SIG-M5 treated with dmso at 0.1 percent for 504 hours (cell line): ENCODE results near the gene ZSCAN30.
A peak's percentile ranks its signal among the peaks of the same experiment; 100 is the strongest.

ENCODE experiments used
- DNase-seq: peaks from one replicate; lab custom pipeline; 2025; ENCODE audit not compliant: unreplicated experiment; lab: John Stamatoyannopoulos, UW

The ZSCAN30 gene

DNA sequence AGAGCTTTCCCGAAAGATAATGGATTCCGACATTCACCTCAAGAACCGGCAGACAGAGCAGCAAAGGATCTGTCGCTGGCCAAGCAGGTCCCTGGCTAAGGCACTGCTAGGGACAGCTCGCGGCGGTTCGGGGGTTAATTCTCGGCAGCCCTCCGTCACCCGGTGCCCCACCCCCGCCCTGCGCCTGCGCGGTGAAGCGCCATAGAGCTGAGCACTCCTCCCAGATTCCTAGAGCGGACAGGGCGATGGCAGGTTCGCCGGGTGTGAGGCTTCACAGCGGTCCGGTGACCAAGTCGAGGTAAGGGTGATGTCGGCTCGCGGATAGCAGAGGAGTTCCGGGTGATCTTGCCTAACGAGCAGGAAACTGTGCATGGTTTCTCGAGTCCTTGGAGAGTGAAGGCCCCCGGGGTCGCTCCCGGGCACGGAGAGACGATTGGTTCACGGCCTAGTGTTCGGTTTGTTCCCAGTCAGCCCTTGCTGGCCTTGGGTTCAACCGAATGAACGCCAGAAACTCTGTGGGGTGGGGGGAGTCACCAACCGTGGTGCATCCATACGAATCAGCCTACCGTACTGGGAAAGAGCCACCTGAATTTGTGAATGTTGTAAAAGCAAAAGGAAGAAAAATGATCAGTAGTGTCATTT, at the start of gene ZSCAN30:
Gene ZSCAN30 (minus strand): TSS at position 136 of the 642 bp plus-strand sequence. CDS start 25,877 bp downstream, outside the sequence.
- peak; percentile 93 for DNase-seq

DNA sequence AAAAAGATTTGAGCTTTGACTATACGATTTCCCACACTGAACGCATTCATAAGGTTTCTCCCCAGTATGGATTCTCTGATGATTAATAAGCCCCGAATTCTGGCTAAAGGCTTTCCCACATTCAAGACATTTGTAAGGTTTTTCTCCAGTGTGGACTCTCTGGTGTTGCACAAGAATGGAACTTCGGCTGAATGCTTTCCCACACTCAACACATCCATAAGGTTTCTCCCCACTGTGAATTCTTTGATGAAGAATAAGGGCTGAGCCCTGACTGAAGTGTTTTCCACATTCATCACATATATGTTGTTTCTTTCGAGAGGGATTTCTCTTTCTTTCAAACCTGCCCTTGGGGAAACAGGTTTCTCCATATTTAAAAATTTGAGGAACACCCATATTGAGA, 47.3 kb upstream of the ZSCAN30 start:
- DNase-seq = no peak

DNA sequence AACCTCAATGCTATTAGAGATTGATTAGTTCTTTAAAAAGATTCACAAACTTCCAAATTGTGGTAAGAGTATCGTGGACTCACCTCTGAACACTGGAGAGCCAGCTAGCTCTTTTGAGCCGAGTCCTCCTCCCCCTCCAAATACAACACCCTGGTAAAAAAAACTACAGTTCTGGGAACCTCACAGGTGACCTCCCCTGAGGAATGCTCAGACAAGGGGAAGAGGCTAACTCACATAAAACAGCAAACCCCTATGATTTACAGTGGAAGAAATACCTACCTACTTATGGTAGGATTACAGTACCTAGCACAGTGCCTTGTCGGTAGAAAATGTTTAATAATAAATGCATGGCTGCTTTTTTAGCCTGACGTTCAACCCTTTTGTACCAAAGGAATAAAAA, 45.8 kb upstream of the ZSCAN30 start:
- no peak for DNase-seq

DNA sequence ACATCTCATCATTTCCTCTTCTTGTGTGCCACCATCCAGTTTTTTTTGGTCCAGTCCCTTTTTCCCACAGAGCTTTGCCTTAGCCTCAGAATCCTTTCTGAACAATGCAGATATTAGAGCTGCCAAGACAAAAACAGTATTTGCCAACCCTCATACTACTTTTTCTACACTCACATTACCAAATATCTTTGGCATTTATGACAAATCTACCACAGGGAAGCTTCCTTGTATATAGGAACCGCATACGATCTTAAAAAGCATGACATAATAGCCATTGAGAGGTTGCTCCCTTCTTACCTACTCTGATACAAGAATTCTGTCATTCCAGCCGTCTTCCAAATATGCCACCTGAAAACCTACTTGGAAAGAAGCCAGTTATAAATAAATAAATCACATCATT, 44.8 kb upstream of the ZSCAN30 start:
- DNase-seq = no peak

DNA sequence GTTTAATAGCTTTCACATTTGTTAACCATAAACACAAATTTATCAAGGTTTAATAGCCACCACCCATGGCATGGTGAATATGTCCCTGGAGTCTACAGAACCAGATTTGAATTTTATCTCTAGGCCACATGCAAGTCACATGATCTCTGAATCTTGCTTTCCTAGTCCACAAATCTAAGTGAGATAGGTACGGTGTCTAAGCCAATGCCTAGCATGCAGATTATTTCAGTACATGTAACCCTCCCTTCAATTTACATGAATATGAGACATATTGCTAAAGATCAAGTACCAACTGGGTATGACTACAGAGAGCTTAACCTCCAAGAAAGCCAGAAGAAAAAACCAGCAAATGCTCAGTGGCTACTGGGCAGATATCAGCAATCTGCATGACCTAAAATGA, 44.2 kb upstream of the ZSCAN30 start:
- no peak for DNase-seq

GRCh38 chr18:35331367-35332087, 41.5 kb upstream of the ZSCAN30 start:
- DNase-seq = no peak

GRCh38 chr18:35328868-35329267, 38.8 kb upstream of the ZSCAN30 start:
- DNase-seq = no peak

DNA sequence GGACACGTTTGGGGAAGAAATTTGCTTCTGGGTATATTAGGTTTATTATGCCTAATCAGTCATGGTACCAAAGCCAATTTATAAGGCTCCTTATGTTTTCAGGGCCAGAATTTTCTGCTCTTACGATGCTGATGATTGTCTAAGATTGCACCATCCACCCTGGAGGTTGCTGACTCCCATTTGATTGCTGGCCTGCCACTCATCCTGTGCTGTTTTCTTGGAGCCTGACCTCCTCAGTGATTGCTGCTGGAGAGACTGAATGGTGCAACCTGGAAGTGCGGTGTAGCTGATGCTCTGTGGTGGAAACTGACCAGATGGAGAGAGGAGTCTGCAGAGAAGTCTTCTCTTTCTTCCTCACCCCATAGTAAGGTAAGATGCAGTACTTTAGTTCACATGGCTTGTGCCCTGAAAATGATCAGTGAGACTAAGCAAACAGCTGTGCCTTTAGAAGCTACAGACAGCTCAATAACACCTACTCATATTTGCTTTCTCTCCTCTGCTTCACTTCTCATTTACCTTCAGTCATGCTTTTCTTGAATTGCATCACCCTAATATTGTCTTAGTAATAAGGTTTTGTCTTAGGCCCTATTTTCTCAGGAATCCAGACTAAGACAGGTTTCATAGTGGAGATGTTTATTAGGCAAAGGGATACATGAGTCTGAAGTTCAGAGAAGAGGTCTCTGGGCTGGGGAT, 36.8 kb upstream of the ZSCAN30 start:
- DNase-seq = no peak

- DNase-seq = no peak
These were observed 35.1 kb upstream of the ZSCAN30 start for GRCh38 chr18:35324926-35325655.

- no peak for DNase-seq
These were observed 32.7 kb upstream of the ZSCAN30 start for GRCh38 chr18:35322486-35323458.

GRCh38 chr18:35311496-35311895, 21.5 kb upstream of the ZSCAN30 start:
- DNase-seq = no peak

DNA sequence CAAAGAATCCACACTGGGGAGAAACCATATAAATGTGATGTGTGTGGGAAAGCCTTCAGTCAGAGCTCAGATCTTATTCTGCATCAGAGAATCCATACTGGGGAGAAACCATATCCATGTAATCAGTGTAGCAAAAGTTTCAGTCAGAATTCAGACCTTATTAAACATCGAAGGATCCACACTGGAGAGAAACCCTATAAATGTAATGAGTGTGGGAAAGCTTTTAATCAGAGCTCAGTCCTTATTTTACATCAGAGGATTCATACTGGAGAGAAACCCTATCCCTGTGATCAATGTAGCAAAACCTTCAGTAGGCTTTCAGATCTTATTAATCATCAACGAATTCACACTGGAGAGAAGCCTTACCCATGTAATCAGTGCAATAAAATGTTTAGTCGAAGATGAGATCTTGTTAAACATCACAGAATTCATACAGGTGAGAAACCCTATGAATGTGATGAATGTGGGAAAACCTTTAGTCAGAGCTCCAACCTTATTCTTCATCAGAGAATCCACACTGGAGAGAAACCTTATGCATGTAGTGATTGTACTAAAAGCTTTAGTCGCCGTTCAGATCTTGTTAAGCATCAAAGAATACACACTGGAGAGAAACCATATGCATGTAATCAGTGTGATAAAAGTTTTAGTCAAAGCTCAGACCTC, 16.7 kb upstream of the ZSCAN30 start:
- no peak for DNase-seq

DNA sequence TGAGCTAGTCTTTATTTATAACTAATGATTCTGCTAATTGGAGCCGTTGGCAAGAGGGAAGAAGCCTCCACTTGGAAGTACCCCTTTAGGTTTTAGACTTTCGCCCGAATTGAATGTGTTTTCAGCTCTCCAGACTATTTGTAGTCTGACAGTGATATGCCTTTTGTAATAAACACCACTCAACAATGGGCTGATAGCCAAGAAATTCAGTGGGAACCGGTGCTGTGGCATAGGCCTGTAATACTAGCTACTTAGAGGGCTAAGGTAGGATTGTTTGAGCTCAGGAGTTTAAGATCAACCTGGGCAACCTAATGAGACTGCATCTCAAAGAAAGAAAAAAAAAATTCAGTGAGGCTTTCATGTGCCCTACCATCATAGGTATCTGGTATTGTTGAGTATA, 13.6 kb upstream of the ZSCAN30 start:
- no peak for DNase-seq

DNA sequence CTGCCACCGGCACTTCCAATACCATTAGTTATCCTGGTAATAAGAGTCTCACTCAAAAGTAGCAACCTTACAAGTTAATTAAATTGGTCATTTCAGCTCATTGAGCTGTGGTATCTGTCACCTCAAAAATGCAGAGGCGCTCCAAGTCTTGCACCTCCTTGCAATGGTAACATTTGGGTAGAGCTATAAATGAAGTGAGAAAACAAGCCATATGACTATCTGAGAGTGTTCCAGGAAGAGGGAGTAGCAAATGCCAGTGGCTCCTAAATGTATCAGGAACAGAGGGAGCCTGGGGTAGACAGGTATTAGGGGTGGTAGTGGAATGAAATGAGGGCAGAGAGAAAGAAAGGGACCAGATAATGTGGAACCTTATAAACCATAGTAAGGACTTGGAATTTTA, 6.0 kb upstream of the ZSCAN30 start:
- DNase-seq = no peak

GRCh38 chr18:35291166-35291565, 1.1 kb upstream of the ZSCAN30 start:
- no peak for DNase-seq

DNA sequence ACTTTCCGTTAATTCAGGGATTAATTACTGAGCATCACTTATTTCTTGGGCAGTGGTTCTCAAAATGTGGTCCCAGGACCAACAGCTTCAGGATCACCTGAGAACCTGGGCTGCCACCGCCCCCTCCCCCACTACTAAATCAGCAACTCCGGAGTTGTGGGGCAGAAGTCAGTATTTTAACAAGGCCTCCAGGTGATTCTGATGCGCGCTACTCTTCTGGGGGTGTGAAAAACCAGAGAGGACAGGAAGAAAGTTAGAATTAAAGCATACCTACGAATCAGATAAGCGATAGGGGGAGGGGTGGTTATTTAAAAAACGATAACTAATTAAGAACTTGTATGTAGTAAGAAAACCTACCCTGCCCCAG, 319 bp downstream of the ZSCAN30 start:
- no peak for DNase-seq

GRCh38 chr18:35289293-35289692, 736 bp downstream of the ZSCAN30 start:
- no peak for DNase-seq

- DNase-seq = no peak
These were observed 5.2 kb downstream of the ZSCAN30 start for GRCh38 chr18:35284841-35285240.

GRCh38 chr18:35283923-35284794, 5.9 kb downstream of the ZSCAN30 start:
- DNase-seq = no peak
